Measurements from ENCODE around the gene ACOT8.

The ACOT8 gene

GRCh38 chr20:45886590-45887345 is 29.6 kb upstream of the ACOT8 start:
- TF ChIP-seq SIN3A (IDR thresholded peaks at IDR 0.05; ENCODE audit: borderline replicate concordance, insufficient read depth, low read length): no peak
- TF ChIP-seq POLR2AphosphoS5 (IDR thresholded peaks at IDR 0.05; ENCODE audit: low read depth, low read length): 0 out of 2 replicates have a peak, but pooled peaks have one; percentile 19
- TF ChIP-seq REST (IDR thresholded peaks at IDR 0.05; ENCODE audit: insufficient read depth in 1 of 2, low read depth in 2 of 2, low read length in 2 of 2): no peak
- no peak for TF ChIP-seq FOXP2 (optimal IDR thresholded peaks at IDR 0.05; ENCODE audit: borderline replicate concordance, extremely low read depth, extremely low read length, insufficient read depth)

GRCh38 chr20:45883100-45883469 is 25.9 kb upstream of the ACOT8 start:
- TF ChIP-seq FOXP2 (optimal IDR thresholded peaks at IDR 0.05; ENCODE audit: borderline replicate concordance, extremely low read depth, extremely low read length, insufficient read depth): no peak
- TF ChIP-seq POLR2AphosphoS5 (IDR thresholded peaks at IDR 0.05; ENCODE audit: low read depth, low read length): no peak
- no peak for TF ChIP-seq TAF1 (IDR thresholded peaks at IDR 0.05; ENCODE audit: borderline replicate concordance, insufficient read depth, low read length)
- TF ChIP-seq SIN3A (IDR thresholded peaks at IDR 0.05; ENCODE audit: borderline replicate concordance, insufficient read depth, low read length): no peak
- TF ChIP-seq REST (IDR thresholded peaks at IDR 0.05; ENCODE audit: insufficient read depth in 1 of 2, low read depth in 2 of 2, low read length in 2 of 2): no peak

GRCh38 chr20:45882469-45883099 is 25.4 kb upstream of the ACOT8 start:
- no peak for TF ChIP-seq POLR2AphosphoS5 (IDR thresholded peaks at IDR 0.05; ENCODE audit: low read depth, low read length)
- TF ChIP-seq REST (IDR thresholded peaks at IDR 0.05; ENCODE audit: insufficient read depth in 1 of 2, low read depth in 2 of 2, low read length in 2 of 2): peak in 1 of 2 experiments; percentile 61; a peak in 1 of 4 replicates

GRCh38 chr20:45880988-45881788 is 24.0 kb upstream of the ACOT8 start, which contains the start of gene ZSWIM1:
Gene ZSWIM1 (plus strand): TSS chr20:45881227. CDS start chr20:45882593, 1,366 bp downstream.
- no peak for TF ChIP-seq FOXP2 (optimal IDR thresholded peaks at IDR 0.05; ENCODE audit: borderline replicate concordance, extremely low read depth, extremely low read length, insufficient read depth)
- peak; percentile 95 for TF ChIP-seq POLR2AphosphoS5 (IDR thresholded peaks at IDR 0.05; ENCODE audit: low read depth, low read length)
- TF ChIP-seq SIN3A (IDR thresholded peaks at IDR 0.05; ENCODE audit: borderline replicate concordance, insufficient read depth, low read length): no peak
- TF ChIP-seq TAF1 (IDR thresholded peaks at IDR 0.05; ENCODE audit: borderline replicate concordance, insufficient read depth, low read length): peak; percentile 89
- 0 out of 4 replicates have a peak, but pooled peaks have one; percentile 14 to 52 for TF ChIP-seq REST (IDR thresholded peaks at IDR 0.05; ENCODE audit: insufficient read depth in 1 of 2, low read depth in 2 of 2, low read length in 2 of 2)

Measured in PFSK-1 (cell line).